K562 (cell line): ENCODE results near the gene C1orf105. TPM values are rescaled to one million over a fixed set of nuclear protein-coding genes. Genes with fewer than 3 reads are reported as not detected.

Source experiments
- ATAC-seq: fragments of 200-7000 bp; cut with Tn5 transposase; 3 replicates; pipeline ENCODE4 v1.9.1; 2020; ENCODE audit warnings: moderate library complexity
- BruUV-seq: library from RNA; stranded (reverse); fragments of 400-500 nt; replicated peaks from 2 replicates; lab custom pipeline; 2021; lab: Mats Ljungman, UMichigan
- CTCF ChIA-PET: fragments of 300-600 bp; formaldehyde crosslinking; extraction: SDS; loops from one replicate; lab custom pipeline; 2021; ENCODE audit warnings: low intra/inter-chr PET ratio; lab: Yijun Ruan, JAX
- POLR2A ChIA-PET: fragments of 300-600, 350-650 bp; sonication (Branson Sonifier 250); formaldehyde crosslinking; extraction: SDS; loops from one replicate; lab custom pipeline; 2021; ENCODE audit warnings: antibody characterized with exemption, inconsistent platforms; lab: Yijun Ruan, JAX
- DNase-seq, 4 experiments: peaks; one replicate each; pipeline versions ENCODE4 v3.0.0 to v3.0.0-alpha.2; 2011 to 2018; ENCODE audit warnings: low spot score in 3 of 4, mixed read lengths in 3 of 4; ENCODE audit errors: extremely low read depth in 1 of 4
- FAIRE-seq: peaks from 2 replicates; lab custom pipeline; 2011; peaks lifted over from hg19 to GRCh38; lab: Jason Lieb, UNC
- H2AFZ ChIP-seq: 2 replicates; pipeline ENCODE4 v1.6.0; 2011; ENCODE audit warnings: low read depth, low read length, control low read depth, inconsistent platforms
- H3K27ac ChIP-seq: fragments of 200-600 bp; 3 replicates; pipeline ENCODE4 v1.8.0; 2011; ENCODE audit warnings: low read depth, mild to moderate bottlenecking, control low read depth, inconsistent platforms, low read length, moderate library complexity, mixed read lengths; ENCODE audit errors: extremely low read depth
- H3K27me3 ChIP-seq, 2 experiments: fragments of 300-600 bp in 1 of 2; 2 replicates in 1 of 2; 3 replicates in 1 of 2; pipeline versions ENCODE4 v1.6.0 to v1.8.0; 2011; ENCODE audit warnings: inconsistent platforms in 2 of 2, low read length in 2 of 2, mild to moderate bottlenecking in 1 of 2, mixed read lengths in 1 of 2, moderate library complexity in 1 of 2; ENCODE audit not compliant: control insufficient read depth in 2 of 2, insufficient read depth in 2 of 2
- H3K36me3 ChIP-seq: fragments of 300-600 bp; 3 replicates; pipeline ENCODE4 v1.8.0; 2011; ENCODE audit warnings: mild to moderate bottlenecking, low read length, inconsistent platforms; ENCODE audit not compliant: control insufficient read depth, insufficient read depth
- H3K4me1 ChIP-seq, 2 experiments: fragments of 200-600 bp in 1 of 2; replicated peaks in 1 of 2; 2 replicates in 1 of 2; 3 replicates in 1 of 2; pipeline versions ENCODE4 v1.5.1 to v1.8.0; 2011; ENCODE audit warnings: inconsistent platforms in 2 of 2, low read length in 2 of 2, mild to moderate bottlenecking in 1 of 2, mixed read lengths in 1 of 2, moderate library complexity in 1 of 2; ENCODE audit not compliant: control insufficient read depth in 2 of 2, insufficient read depth in 2 of 2
- H3K4me2 ChIP-seq: 2 replicates; pipeline ENCODE4 v1.6.1; 2011; ENCODE audit warnings: low read length, control low read depth, inconsistent platforms, mixed read lengths; ENCODE audit not compliant: insufficient read depth
- H3K4me3 ChIP-seq: fragments of 200-600 bp; sonication (generic), shearing (Covaris generic); 2 replicates; pipeline ENCODE4 v1.5.1; 2016; ENCODE audit warnings: control low read depth, inconsistent platforms
- H3K79me2 ChIP-seq: fragments of 200-600 bp; 3 replicates; pipeline ENCODE4 v1.8.0; 2011; ENCODE audit warnings: low read length, inconsistent platforms; ENCODE audit not compliant: control insufficient read depth, insufficient read depth
- H3K9ac ChIP-seq, 2 experiments: 2 replicates each; pipeline versions ENCODE4 v1.6.0 to v1.6.1; 2011; ENCODE audit warnings: low read depth in 2 of 2, low read length in 2 of 2, control low read depth in 1 of 2, inconsistent platforms in 1 of 2, mild to moderate bottlenecking in 1 of 2, mixed read lengths in 1 of 2; ENCODE audit not compliant: insufficient read depth in 1 of 2
- H3K9me1 ChIP-seq: one replicate; pipeline ENCODE4 v1.6.0; 2011; ENCODE audit warnings: inconsistent platforms, mild to moderate bottlenecking, low read length, moderate library complexity; ENCODE audit not compliant: control insufficient read depth, insufficient read depth
- H3K9me3 ChIP-seq: replicated peaks from 2 replicates; pipeline ENCODE4 v1.5.1; 2011; ENCODE audit warnings: low read depth, low read length, inconsistent platforms; ENCODE audit not compliant: control insufficient read depth, insufficient read depth
- H4K20me1 ChIP-seq: replicated peaks from 2 replicates; pipeline ENCODE4 v1.6.1; 2011; ENCODE audit warnings: low read length, inconsistent platforms, mixed read lengths; ENCODE audit not compliant: control insufficient read depth, insufficient read depth
- IRF9 ChIP-seq: fragments of 450-650 bp; IDR thresholded peaks from 2 replicates; pipeline ENCODE4 v1.6.1; 2016; ENCODE audit warnings: missing biosample characterization, missing genetic modification characterization
- JUNB ChIP-seq: fragments of 450-650 bp; formaldehyde crosslinking; conservative IDR thresholded peaks from 2 replicates; pipeline ENCODE4 v1.4.0; 2020; ENCODE audit warnings: mild to moderate bottlenecking
- JUND ChIP-seq, 2 experiments: IDR thresholded peaks; 2 replicates in 1 of 2; 3 replicates in 1 of 2; pipeline ENCODE4 v1.6.1; 2011; ENCODE audit warnings: borderline replicate concordance in 2 of 2, low read depth in 2 of 2, low read length in 2 of 2, improper control_type of control experiment in 1 of 2, missing biosample characterization in 1 of 2, missing genetic modification characterization in 1 of 2, missing genetic modification reagents in 1 of 2
- KAT7 ChIP-seq: sonication (generic); formaldehyde crosslinking; IDR thresholded peaks from 2 replicates; pipeline ENCODE4 v1.8.0; 2022; ENCODE audit warnings: missing genetic modification reagents, mild to moderate bottlenecking, borderline replicate concordance
- KDM1A ChIP-seq, 2 experiments: fragments of 450-650 bp; IDR thresholded peaks; 2 replicates each; pipeline ENCODE4 v1.6.1; 2016; ENCODE audit warnings: mild to moderate bottlenecking in 2 of 2
- RCOR1 ChIP-seq, 2 experiments: IDR thresholded peaks; 2 replicates each; pipeline ENCODE4 v1.6.1; 2012; ENCODE audit warnings: low read depth in 2 of 2, low read length in 2 of 2, borderline replicate concordance in 1 of 2, improper control_type of control experiment in 1 of 2
- SMARCA5 ChIP-seq: fragments of 450-650 bp; IDR thresholded peaks from 2 replicates; pipeline ENCODE4 v1.6.1; 2016
- SMARCE1 ChIP-seq: fragments of 450-650 bp; IDR thresholded peaks from 2 replicates; pipeline ENCODE4 v1.7.1; 2016; ENCODE audit warnings: mild to moderate bottlenecking
- SRSF3 ChIP-seq: fragments of 200-400 bp; formaldehyde crosslinking; IDR thresholded peaks from 2 replicates; pipeline ENCODE4 v1.6.1; 2016; ENCODE audit warnings: mild to moderate bottlenecking, low read length, moderate library complexity; ENCODE audit not compliant: insufficient read depth
- STAT5B ChIP-seq: fragments of 250-450 bp; sonication (Bioruptor Pico); IDR thresholded peaks from 2 replicates; pipeline ENCODE4 v1.8.0; 2021; ENCODE audit warnings: mild to moderate bottlenecking, inconsistent platforms
- TSC22D4 ChIP-seq: fragments of 450-650 bp; IDR thresholded peaks from 2 replicates; pipeline ENCODE4 v1.6.1; 2016; ENCODE audit warnings: missing genetic modification characterization, missing biosample characterization, control low read depth
- U2AF1 ChIP-seq: fragments of 200-400 bp; formaldehyde crosslinking; optimal IDR thresholded peaks from 2 replicates; pipeline ENCODE3; 2017; ENCODE audit warnings: mild to moderate bottlenecking, low read depth, low read length, moderate library complexity
- ZBTB8A ChIP-seq: fragments of 450-650 bp; IDR thresholded peaks from 2 replicates; pipeline ENCODE4 v1.6.1; 2018; ENCODE audit warnings: mild to moderate bottlenecking, moderate library complexity; ENCODE audit not compliant: partially characterized antibody
- ZFP36 ChIP-seq: fragments of 150-350 bp; IDR thresholded peaks from 2 replicates; pipeline ENCODE4 v1.6.1; 2018; ENCODE audit warnings: low read length, low read depth; ENCODE audit not compliant: partially characterized antibody
- ZFP91 ChIP-seq: sonication (generic); formaldehyde crosslinking; IDR thresholded peaks from 2 replicates; pipeline ENCODE4 v1.8.0; 2022; ENCODE audit warnings: mild to moderate bottlenecking, missing genetic modification reagents
- ZNF253 ChIP-seq: fragments of 250-450 bp; sonication (Bioruptor Pico); conservative IDR thresholded peaks from 2 replicates; pipeline ENCODE4 v1.6.1; 2021; ENCODE audit warnings: mild to moderate bottlenecking
- ZNF3 ChIP-seq: fragments of 250-450 bp; sonication (Bioruptor Pico); IDR thresholded peaks from 2 replicates; pipeline ENCODE4 v1.5.0; 2021; ENCODE audit warnings: mild to moderate bottlenecking, moderate library complexity
- WGBS: fragments of 100-300 bp; shearing (Covaris generic); methylation state at CpG from one replicate; pipeline ENCODE4 v1.1.6; 2016; ENCODE audit warnings: low coverage, mixed read lengths; ENCODE audit not compliant: insufficient coverage; ENCODE audit errors: missing lambda C conversion rate; 5-methylcytosine and 5-hydroxymethylcytosine counted together
- in situ Hi-C: fragments of 300-500 bp; cut with MboI; formaldehyde crosslinking; loops from 4 replicates; pipeline ENCODE4 v1.15.0; 2018; ENCODE audit warnings: inconsistent platforms, mixed read lengths
- intact Hi-C: fragments of 100-400 bp; cut with micrococcal nuclease; formaldehyde crosslinking; loops from 2 replicates; pipeline ENCODE4 v1.14.2; 2022
- polyA plus RNA-seq, 8 experiments: library from polyadenylated mRNA; depleted of rRNA in 4 of 8; stranded (reverse) in 5 of 8; unstranded in 3 of 8; fragments of >200 nt; fragmentation: Nextera tagmentation in 2 of 8; fragmentation: Illumina TruSeq in 1 of 8; extraction: Ambion mirVana in 2 of 8; extraction: Trizol in 1 of 8; gene quantifications; 2 replicates each; pipeline versions ENCODE4 v1.2.1 to v1.2.3, GENCODE V29; 2011 to 2014; ENCODE audit warnings: inconsistent platforms in 1 of 8, missing spikeins in 1 of 8
- total RNA-seq, 7 experiments: library from RNA; depleted of rRNA in 6 of 7; stranded (reverse); fragments of >200 nt in 6 of 7; fragmentation: Illumina TruSeq in 2 of 7; extraction: Trizol in 2 of 7; gene quantifications; 2 replicates each; pipeline versions ENCODE4 v1.2.1 to v1.2.3, GENCODE V29; 2011 to 2021; ENCODE audit warnings: low replicate concordance in 1 of 7

C1orf105 gene
- total and polyA plus RNA-seq, 9 of the 15 experiments (the other 6 are each of a cell fraction or from before 2014, with no cell fraction given): 0.08 TPM; not detected in 8

GRCh38 chr1:172382990-172383389, 37.5 kb upstream of the C1orf105 start (continued):
- TF ChIP-seq STAT5B (CRISPR knock-in tag) (no peak), SMARCE1 (no peak), KDM1A (IDR thresholded peaks at IDR 0.05) (no peak)

GRCh38 chr1:172383536-172383935, 36.9 kb upstream of the C1orf105 start:
- in situ Hi-C loops (no loop called here), intact Hi-C loops (no loop called here)
- DNase-seq (no peak), ATAC-seq (no peak), FAIRE-seq (no peak)
- TF ChIP-seq JUNB: no peak
- no peak for TF ChIP-seq ZNF253
- TF ChIP-seq RCOR1 (IDR thresholded peaks at IDR 0.05; ENCODE audit: borderline replicate concordance in 1 of 2, low read depth in 2 of 2, low read length in 2 of 2): no peak
- no peak for TF ChIP-seq ZNF3 (CRISPR knock-in tag)
- TF ChIP-seq IRF9 (tag): no peak
- TF ChIP-seq TSC22D4 (tag): no peak
- TF ChIP-seq SRSF3: no peak
- TF ChIP-seq JUND (IDR thresholded peaks at IDR 0.05; ENCODE audit: borderline replicate concordance, low read depth, low read length): no peak
- TF ChIP-seq JUND (tag; IDR thresholded peaks at IDR 0.05; ENCODE audit: borderline replicate concordance, low read depth, low read length): no peak
- TF ChIP-seq KAT7 (CRISPR knock-in tag): no peak
- no peak for TF ChIP-seq U2AF1
- no peak for TF ChIP-seq ZFP36
- no peak for TF ChIP-seq ZBTB8A
- TF ChIP-seq ZFP91 (CRISPR knock-in tag): no peak
- TF ChIP-seq SMARCA5: no peak
- WGBS: 2% methylated on average over 3 of the region's 3 CpGs
- no peaks in the 10 kb centered on the region for H3K4me1 ChIP-seq
- H3K9ac ChIP-seq: no peak overlapping the region
- no peaks in the 10 kb centered on the region for H3K9me3 ChIP-seq
- POLR2A ChIA-PET: no interaction called here
- no TSS peak for BruUV-seq
- no peak overlapping the region for H3K4me3 ChIP-seq
- CTCF ChIA-PET: no interaction called here
- peaks cover 7 to 13% of the 10 kb centered on the region in 2 experiments; a peak in 3 of 5 replicates for H3K27me3 ChIP-seq
- no peaks in the 10 kb centered on the region for H3K79me2 ChIP-seq
- no peak overlapping the region for H3K27ac ChIP-seq
- H3K9me1 ChIP-seq: no peaks in the 10 kb centered on the region
- H4K20me1 ChIP-seq: no peaks in the 10 kb centered on the region
- H3K4me2 ChIP-seq: no peak overlapping the region
- H3K36me3 ChIP-seq: no peaks in the 10 kb centered on the region
- no peak overlapping the region for H2AFZ ChIP-seq
